ENCODE results near the gene CEP128.
A peak's percentile ranks its signal among the peaks of the same experiment; 100 is the strongest.

CEP128 gene

GRCh38 chr14:80536456-80536855 lies 405.1 kb downstream of the CEP128 start:
- no peak for ATAC-seq

- ATAC-seq, result no peak
Observed at GRCh38 chr14:80535171-80535570, 406.4 kb downstream of the CEP128 start.

- ATAC-seq, result no peak
Observed at GRCh38 chr14:80523518-80524117, 417.9 kb downstream of the CEP128 start.

- no peak for ATAC-seq
Observed at GRCh38 chr14:80522936-80523335, 418.6 kb downstream of the CEP128 start.

DNA sequence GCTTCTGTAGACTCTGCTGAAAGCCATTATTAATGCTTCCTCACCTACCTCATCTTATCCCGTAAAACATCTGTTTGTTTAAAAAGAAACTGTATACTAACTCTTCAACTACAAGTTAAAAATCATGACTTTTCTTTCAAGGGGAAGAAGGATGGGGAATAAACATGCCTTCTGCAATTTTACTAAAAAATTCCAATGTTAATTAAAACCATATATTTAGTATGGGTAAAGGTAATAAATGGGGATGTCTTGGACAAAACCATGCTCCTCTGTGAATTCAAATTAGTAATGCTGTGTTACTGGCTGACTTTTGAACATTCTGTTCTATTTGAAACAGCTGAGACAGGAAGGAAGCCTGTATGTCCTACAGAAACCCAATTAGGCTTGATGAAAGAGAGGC lies 419.1 kb downstream of the CEP128 start:
- no peak for ATAC-seq

DNA sequence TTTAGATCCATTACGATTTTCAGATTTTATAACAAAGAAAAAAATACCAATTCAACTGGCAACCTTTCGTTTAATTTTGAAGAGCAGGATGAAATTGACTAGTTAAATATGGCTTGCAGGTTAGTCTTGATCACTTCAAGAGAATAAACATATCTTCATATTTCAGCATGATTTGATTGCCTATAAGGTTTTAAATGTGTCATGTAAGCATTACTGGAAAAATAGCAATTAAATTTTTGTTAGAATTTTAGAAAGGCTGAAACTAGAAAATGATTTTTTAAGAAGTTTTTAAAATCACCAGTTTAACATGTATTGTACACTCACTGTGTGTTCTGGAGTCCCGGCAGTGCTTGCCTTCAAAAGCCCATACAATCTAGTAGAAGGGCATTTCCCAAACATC lies 420.1 kb downstream of the CEP128 start:
- no peak for ATAC-seq

DNA sequence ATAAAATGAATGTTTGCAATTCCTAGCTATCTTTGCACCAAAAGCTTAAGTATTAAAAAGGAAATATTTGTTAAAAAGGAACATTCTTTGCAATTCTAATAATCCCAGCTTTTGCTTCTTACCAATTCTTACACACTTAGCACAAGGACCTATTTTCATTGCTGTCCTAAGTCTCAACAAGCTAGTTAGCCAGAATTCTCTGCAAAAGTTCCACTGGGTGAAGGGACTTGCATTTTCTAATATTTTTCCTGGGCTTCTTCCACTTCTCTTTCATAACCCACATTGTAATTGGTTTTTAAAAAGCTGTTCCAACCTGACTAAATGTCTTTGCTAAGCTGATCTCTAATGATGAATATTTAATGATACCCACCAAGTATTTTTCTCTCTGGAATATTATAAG lies 422.5 kb downstream of the CEP128 start:
- no peak for ATAC-seq

DNA sequence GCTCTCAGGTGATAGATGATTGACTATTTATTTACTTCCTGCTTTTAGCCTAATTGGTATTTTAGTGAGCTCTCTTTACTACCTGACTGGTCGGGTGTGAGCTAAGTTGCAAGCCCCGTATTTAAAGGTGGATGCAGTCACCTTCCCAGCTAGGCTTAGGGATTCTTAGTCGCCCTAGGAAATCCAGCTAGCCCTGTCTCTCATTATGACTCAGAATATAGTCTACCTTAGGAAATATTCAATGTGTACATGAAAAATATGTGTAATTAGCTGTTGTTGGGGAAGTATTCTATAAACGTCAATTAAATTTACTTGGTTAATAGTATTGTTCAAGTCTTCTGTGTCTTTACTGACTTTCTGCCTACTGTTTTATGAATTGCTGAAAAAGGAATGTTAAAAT lies 423.4 kb downstream of the CEP128 start:
- ATAC-seq, result no peak

GRCh38 chr14:80507292-80507869 lies 434.2 kb downstream of the CEP128 start:
- ATAC-seq, result no peak

- no peak for ATAC-seq
Observed at GRCh38 chr14:80504781-80505180, 436.8 kb downstream of the CEP128 start.

DNA sequence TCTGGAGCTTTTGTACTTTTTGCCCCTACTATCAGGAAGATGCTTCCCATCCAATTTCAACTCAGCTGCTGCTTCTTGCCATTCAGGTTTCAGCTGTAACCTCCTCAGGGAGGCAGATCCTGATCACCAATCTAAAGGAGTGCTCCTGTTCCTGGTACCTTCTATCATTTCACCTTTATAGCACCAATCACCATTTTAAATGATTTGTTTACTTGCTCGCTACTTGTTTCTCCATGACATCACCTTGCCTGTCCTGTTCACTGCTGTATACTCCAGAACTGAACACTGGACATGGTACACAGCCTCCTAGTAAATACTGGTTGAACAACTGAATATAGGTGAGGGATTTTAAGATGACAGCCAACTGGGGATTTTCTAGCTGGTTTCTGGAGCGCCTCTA lies 443.0 kb downstream of the CEP128 start:
- no peak for ATAC-seq

- ATAC-seq, result no peak
Observed at GRCh38 chr14:80496090-80496489, 445.4 kb downstream of the CEP128 start.

- no peak for ATAC-seq
Observed at GRCh38 chr14:80494769-80495168, 446.8 kb downstream of the CEP128 start.

DNA sequence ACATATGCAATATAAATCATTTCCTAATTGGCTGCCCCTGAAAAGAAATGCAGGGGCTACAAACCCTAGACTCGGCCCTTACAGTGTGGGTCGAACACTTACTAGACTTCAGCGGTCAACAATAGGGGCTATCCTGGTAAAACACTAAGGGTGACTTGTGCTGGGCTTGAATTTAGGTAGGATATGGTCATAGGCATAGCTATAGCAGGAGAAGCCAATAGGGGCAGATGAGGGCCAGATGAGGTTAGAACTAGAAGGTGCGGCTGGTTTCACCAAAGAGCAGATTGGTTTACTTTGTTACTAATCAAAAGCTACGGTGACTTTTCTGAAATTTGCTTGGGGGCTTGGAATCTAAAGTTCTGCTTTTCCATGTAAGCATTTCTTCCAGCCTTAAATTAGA lies 447.9 kb downstream of the CEP128 start:
- no peak for ATAC-seq

DNA sequence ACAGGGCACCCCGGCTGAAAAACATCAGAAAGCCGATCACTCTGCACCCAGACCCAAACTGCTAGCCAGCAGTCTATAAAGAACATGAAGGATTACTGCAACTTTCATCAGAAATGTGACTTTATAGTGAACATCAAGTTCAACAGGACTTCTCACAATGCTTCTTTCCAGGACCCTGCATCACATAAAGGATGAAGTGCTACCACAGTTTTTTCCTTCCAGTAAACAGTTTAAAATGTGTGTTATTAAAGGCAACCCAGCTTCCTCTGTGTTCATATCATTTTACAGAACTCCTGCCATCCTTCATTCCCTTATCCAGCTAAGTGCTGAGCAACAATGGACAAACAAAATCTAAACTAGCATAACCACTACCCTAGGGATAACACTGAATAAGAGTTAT lies 449.9 kb downstream of the CEP128 start:
- no peak for ATAC-seq

GRCh38 chr14:80491131-80491530 lies 450.4 kb downstream of the CEP128 start:
- peak; percentile 30 to 46 for ATAC-seq

DNA sequence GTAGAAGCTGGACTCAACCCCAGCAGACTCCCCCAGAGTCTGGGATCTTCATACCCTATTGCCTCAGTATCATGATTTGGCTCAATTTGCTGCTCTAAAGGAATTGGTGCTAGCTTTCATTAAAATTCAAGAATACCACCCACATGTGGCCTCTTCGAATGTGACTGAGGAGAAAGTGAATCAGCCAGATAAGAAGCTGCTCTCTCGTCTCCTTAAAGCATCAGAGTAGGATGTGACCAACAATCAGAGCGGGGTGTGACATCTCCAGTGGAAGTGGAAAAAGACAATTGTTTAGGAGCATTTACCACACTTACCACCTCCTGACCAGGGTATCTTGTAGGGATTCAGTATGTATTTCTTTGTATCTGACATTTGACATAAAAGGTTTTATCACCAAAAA lies 452.0 kb downstream of the CEP128 start:
- ATAC-seq, result no peak

- ATAC-seq, result no peak
Observed at GRCh38 chr14:80485764-80486163, 455.8 kb downstream of the CEP128 start.

- no peak for ATAC-seq
Observed at GRCh38 chr14:80483331-80483730, 458.2 kb downstream of the CEP128 start.

DNA sequence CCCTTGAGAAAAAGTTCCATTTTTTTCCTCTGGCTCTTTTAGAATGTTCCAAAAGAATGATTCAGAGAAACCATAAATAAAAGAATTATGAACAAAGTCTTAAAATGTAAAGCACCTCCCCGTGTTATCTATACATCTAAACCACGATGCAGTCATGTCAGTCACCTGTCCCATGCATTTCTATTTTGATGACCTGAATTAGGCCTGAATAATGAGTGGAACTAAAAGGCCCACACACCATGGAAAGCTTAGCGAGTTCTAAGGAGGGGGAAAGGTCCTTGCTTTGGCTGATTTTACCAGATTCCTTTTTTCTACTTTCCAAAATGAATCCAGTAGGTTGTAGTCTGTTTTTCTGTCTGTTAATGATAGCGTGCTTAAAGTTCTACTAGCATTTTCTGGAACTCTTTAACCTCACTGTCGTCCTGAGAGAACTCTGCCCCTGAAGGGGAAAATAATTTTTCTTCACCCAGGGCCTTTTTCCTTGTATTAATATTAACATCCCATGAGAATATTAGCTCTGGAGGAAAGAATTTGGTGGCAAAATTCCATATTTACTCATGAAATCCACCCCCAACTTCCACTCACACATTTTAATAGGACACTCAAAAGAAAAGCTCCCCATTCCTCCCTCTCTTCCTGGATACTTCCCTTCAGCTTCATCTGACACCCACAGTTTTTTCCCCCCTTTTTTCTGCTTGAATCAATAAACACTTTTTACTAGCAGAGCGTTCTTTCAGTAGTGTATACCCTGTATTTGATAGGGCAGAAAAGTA lies 464.0 kb downstream of the CEP128 start:
- no peak for ATAC-seq

DNA sequence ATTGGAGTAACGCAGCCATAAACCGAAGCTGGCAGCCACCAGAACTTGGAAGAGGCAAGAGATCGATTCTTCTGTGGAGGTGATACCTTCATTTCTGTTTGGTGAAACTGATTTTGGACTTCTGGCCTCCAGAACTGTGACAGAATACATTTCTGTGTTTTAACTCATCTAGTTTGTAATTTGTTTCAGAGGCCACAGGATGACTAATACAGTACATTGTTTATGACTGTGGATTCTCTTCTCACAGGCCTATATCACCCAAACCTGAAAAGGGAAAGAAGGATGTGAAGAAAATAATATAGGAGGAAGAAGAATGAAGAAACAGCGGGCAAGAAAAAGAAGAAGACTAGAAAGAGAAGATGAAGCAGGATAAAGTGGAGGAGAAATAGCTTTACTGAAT lies 466.5 kb downstream of the CEP128 start:
- no peak for ATAC-seq

GRCh38 chr14:80468331-80469122 lies 473.0 kb downstream of the CEP128 start:
- no peak for ATAC-seq

DNA sequence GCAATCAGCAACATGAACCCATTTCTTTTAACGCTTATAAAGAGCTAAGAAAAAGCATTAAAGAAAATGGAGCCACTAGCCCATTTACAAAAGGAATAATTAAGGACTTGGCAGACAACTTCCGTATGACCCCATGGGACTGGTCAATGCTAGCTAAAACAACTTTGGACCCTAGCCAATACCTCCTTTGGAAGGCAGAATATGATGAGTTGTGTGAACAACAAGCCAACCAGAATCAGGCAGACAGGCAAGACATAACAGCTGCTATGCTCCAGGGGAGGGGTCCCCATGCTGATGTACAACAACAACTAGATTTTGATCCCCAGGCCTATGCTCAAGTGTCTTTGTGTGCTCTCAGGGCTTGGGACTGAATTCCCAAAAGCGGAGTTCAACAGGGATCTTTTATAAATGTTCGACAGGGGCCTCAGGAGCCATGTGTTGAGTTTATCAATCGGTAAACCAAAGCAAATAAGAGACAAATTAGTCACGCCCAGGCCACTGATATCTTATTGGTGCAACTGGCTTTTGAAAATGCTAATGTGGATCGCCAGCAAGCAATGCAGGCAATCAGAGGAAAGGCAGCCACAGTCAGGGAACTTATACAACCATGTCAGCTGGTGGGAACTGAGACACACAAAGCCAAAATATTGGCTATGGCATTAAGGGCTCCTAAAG lies 475.9 kb downstream of the CEP128 start:
- ATAC-seq, result no peak
